ENCODE data around the gene MESP1.
A peak's percentile ranks its signal among the peaks of the same experiment; 100 is the strongest.
"Not testable (repeated sequence)": the region's sequence is repeated elsewhere in the genome, so short reads cannot be mapped to it uniquely, and the experiment has no call there.

The MESP1 gene, protein sequence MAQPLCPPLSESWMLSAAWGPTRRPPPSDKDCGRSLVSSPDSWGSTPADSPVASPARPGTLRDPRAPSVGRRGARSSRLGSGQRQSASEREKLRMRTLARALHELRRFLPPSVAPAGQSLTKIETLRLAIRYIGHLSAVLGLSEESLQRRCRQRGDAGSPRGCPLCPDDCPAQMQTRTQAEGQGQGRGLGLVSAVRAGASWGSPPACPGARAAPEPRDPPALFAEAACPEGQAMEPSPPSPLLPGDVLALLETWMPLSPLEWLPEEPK

DNA sequence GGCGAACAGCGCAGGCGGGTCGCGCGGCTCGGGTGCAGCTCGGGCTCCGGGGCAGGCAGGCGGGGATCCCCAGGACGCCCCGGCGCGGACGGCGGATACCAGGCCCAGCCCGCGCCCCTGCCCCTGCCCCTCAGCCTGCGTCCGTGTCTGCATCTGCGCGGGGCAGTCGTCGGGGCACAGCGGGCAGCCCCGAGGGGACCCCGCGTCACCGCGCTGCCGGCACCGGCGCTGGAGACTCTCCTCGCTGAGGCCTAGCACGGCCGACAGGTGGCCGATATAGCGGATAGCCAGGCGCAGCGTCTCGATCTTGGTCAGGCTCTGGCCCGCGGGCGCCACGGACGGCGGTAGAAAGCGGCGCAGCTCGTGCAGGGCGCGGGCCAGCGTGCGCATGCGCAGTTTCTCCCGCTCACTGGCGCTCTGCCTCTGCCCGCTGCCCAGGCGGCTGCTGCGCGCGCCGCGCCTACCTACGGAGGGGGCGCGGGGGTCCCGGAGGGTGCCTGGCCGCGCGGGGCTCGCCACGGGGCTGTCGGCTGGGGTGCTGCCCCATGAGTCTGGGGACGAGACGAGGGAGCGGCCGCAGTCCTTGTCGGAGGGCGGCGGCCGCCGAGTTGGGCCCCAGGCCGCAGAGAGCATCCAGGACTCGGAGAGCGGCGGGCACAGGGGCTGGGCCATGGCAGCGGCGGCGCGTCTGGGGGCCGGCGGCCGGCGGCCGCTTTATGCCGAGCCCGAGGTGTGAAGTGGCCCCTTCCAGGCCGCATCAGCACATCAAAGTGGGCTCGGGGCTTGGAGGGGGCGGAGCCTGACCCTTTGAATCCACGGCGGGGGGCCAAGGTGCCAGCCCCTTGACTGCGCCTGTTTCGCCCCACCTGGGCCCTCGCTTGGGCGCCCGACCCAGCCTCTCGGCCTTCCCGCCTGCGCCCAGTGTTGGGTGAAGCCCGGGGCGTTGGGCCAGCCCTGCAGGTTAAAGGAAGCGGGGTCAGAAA, at the start of gene MESP1:
TSS of gene MESP1 (minus strand) at position 690 of the 983 bp plus-strand sequence. CDS start at position 672, 18 bp downstream.
- DNase-seq (ENCODE audit: low read depth in 1 of 2, low spot score in 1 of 2), result peak; percentile 71 to 81

DNA sequence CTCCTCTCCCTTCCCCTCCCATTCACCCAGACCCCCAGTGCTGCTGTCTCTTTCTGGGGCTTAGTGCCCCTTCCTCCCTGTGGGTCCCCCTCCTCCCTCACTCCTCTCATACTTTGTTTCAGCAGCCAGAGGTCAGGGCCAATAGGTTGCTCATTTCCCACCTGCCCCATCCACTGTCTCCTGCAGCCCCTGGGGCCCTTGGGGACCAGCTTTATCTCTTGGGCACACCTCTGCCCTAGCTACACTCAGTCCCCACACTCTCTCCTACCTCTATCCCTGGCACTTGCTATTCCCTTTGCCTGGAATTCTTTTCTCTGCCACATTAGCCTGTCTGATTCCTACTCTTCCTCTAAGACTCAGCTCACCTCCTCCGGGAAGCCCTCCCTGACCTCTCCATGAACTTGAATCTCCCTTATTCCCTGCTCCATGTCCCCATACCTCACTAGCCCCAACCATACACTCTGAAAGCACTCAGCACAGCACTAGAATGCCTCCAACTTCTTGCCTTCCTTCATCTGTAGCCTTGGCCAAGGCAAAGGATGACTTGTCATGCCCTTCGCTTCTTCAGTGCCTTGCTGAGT, 49.0 kb upstream of the MESP1 start:
- no peak for DNase-seq (ENCODE audit: low read depth in 1 of 2, low spot score in 1 of 2)

DNA sequence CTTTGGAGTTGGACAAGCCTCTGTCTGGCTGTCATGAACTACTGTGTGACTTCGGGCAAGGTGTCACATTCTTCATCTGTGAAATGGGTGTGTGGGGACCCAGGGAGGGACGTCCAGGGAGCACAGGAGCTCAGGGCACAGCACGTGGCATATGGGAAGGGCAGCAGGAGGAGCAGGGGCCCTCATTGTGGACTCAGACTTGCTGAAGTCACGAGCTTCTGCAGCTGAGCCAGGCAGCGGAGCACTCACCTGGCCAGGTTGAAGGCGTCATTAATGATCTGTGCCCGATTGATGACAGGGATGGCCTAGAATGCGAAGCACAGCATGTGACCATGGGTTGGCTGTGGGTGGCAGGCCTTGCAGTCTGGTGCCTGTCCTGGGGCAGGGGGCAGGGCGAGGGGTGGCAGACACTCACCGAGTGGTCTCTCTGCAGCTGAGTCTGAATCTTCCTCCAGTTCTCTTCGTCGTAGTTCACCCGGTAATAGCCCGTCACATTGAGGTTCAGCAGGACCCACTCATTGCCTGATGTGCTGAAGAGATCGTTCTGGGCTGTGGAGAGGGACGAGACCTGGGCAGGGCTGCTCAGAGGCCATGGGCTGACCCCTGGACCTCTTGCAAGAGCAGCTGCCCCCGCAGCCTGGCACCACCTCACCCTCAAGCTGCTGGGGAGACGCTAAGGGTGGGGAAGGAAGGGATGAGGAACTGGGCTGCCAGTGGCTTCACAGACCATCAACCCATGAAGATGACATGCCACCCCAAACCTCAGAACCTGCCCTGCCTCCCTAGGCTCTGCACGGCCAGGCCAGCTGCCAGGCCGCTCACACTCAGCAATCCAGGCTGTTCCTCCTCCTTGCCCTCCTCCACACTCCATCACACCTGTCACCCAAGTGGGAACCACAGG, 48.2 kb upstream of the MESP1 start:
- DNase-seq (ENCODE audit: low read depth in 1 of 2, low spot score in 1 of 2), result no peak

GRCh38 chr15:89797678-89798201, 46.7 kb upstream of the MESP1 start:
- no peak for DNase-seq (ENCODE audit: low read depth in 1 of 2, low spot score in 1 of 2)

- DNase-seq (ENCODE audit: low read depth in 1 of 2, low spot score in 1 of 2), result no peak
These were observed 44.9 kb upstream of the MESP1 start for GRCh38 chr15:89795996-89796395.

DNA sequence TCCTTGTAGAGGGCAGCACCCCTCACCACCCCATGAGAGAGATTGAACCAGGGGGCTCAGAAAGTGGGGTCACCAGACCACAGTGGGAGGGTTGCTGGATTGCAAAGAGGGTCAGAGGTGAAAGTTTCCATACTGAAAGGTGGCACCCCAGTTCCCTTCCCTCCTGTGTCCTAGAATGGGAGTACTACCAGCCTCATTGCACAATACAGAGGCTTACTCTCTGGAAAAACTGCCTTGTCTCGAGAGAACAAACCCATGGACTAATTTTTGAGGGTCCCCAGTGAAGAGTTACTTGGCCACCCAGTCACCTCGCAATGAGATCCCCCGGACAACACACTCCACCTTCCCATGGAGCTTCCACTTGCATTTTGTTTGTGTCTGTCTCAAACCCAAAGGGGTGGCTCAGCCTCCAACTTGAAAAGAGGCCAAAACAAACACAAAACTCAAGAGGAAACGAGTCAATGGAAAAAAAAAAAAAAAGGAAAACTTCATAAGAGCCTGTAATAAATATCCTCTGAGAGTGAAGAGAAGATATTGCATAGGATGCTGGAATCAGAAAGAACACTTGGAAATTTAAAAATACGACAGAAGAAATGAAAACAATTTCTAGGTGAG, 43.7 kb upstream of the MESP1 start:
- no peak for DNase-seq (ENCODE audit: low read depth in 1 of 2, low spot score in 1 of 2)

DNA sequence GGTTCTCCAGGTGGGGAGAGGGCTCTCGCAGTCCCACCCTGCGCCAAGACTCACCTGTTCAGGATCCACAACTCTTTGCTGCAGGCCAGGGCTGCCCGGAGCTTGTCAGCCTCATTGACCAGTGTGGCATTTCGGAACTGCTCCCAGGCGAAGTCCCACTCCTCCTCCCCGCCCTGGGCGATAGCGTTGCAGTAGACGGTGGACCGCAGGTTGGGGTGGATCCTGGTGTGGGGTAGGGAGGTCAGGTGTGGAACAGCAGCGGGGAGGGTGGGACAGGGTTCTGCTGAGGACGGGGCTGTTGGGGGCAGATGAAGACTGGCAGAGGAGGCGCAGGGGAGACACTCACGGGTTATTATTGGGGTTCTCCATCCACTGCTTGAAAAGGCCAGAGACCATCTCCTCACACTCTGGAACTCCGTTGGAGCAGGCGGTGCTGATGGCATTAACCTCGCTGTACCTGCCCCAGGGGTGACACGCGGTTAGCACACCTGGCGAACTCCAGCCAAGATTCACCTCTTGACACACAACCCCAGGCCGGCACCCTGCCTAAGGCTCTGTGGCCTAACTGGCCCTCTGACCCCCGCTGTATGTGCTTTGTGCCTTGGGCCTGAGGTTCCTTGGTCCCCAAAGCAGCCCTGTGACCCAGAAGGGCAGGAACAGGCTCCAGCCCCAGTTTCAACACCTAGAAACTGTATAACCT, 41.2 kb upstream of the MESP1 start:
- DNase-seq (ENCODE audit: low read depth in 1 of 2, low spot score in 1 of 2), result no peak

GRCh38 chr15:89790661-89791060, 39.6 kb upstream of the MESP1 start:
- DNase-seq (ENCODE audit: low read depth in 1 of 2, low spot score in 1 of 2), result no peak

DNA sequence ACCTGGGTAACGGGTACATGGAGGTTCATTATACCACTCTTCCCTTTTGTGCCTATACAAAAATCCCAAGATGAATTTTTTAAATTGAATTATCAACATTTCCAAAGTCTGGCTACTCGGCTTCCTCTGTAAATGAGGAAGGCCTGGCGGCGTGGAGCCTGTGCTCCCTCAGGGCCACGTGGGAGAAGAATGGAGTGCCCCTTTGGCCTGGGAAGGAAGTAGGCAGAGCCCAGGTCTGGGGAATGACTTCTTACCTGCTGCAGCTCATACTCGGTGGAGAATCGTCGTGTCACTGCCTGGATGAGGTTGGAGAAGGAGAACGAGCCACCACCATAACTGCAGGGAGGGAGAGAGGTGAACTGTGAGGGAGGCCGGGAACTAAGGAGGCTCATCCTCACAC, 39.2 kb upstream of the MESP1 start:
- DNase-seq (ENCODE audit: low read depth in 1 of 2, low spot score in 1 of 2), result no peak

DNA sequence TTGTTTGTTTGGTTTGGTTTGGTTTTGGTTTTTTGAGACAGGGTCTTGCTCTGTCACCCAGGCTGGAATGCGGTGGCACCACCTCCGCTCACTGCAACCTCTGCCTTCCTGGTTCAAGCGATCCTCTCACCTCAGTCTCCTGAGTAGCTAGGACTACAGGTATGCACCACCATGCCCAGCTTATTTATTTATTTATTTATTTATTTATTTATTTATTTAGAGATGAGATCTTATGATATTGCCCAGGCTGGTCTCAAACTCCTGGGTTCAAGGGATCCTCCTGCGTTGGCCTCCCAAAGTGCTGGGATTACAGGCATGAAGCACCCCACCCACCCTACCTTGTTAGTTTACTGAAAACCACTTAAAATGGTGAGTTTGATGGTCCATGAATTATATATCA, 37.5 kb upstream of the MESP1 start:
- DNase-seq (ENCODE audit: low read depth in 1 of 2, low spot score in 1 of 2), result not testable (repeated sequence)

DNA sequence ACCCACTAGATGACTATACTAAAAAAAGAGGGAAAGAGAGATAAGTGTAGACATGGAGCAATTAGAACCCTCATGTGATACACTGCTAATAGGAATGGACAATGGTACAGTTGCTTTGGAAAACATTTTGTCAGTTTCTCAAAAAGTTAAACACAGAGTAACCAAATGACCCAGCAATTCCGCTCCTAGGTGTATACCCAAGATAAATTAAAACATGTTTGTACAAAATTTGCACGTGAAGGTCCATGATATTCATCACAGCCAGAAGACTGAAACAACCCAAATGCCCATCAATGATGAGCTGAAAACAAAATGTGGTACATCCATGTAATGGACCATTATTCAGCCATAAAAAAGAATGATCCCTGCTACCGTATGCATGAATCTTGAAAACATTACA, 36.9 kb upstream of the MESP1 start:
- DNase-seq (ENCODE audit: low read depth in 1 of 2, low spot score in 1 of 2), result no peak

DNA sequence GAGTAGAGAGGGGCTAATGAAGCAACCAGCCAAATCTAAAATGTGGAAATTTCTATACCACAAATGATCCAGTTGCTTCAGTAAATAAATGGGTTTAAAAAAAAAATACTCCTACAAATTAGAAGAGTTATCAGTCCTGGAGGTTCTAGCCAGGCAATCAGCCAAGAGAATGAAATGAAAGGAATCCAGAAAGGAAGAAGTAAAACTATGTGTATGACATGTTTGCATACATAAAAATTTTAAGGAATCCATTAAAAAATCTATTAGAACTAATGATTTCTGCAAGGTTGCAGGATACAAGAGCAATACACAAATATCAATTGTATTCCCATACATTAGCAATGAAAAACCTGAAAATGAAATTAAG, 34.7 kb upstream of the MESP1 start:
- no peak for DNase-seq (ENCODE audit: low read depth in 1 of 2, low spot score in 1 of 2)

GRCh38 chr15:89785064-89785773, 34.2 kb upstream of the MESP1 start:
- no peak for DNase-seq (ENCODE audit: low read depth in 1 of 2, low spot score in 1 of 2)

- no peak for DNase-seq (ENCODE audit: low read depth in 1 of 2, low spot score in 1 of 2)
These were observed 33.6 kb upstream of the MESP1 start for GRCh38 chr15:89784686-89784960.

DNA sequence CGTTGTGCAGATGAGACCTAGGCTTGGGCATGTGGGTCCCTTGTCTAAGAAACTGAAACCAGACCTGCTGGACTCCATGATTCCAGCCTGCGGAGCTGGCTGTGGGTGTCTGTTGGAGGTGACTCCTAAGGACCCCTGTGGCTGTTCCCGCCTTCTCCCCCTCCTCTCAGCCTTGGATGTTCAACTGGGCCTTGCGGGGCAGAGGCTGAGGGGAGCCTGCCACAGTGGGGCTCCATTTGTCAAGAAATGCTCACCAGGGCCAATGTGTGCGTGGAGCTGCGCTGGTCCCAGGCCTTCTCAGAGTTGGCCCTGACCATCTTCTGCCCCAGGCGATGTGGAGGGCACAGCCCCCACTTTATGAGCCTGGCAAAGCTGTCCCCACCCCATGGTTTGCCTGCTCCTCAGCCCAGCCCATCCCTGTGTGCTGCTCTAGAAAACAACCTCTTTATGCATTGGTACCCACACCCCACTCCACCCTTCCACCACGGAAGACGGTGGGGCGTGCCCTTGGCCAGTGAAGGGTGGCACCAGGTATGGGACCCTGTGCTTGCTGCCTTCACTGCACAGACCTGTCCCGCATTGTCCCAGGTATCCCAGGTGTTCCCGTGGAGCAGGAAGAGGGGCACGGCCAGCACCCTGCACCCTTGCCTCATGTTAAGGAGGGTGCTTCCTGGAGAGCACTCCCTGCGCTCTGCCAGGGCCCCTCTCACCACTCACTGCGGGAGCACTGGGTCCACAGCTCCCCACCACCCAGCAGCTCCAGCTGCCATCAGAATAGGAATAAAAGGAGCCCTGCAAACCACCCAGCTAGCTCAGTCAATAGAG, 33.0 kb upstream of the MESP1 start:
- no peak for DNase-seq (ENCODE audit: low read depth in 1 of 2, low spot score in 1 of 2)

- DNase-seq (ENCODE audit: low read depth in 1 of 2, low spot score in 1 of 2), result no peak
These were observed 32.2 kb upstream of the MESP1 start for GRCh38 chr15:89783111-89783860.

- DNase-seq (ENCODE audit: low read depth in 1 of 2, low spot score in 1 of 2), result not testable (repeated sequence)
These were observed 31.5 kb upstream of the MESP1 start for GRCh38 chr15:89782619-89782950.
